Measurements from ENCODE around the gene USP1.

GRCh38 chr1:62426794-62427193 lies 10.1 kb upstream of the USP1 start:
- TF ChIP-seq CTCF (IDR thresholded peaks at IDR 0.05) (no peak), ZFX (IDR thresholded peaks at IDR 0.05; ENCODE audit: borderline replicate concordance) (no peak)

Measured in 22Rv1 (cell line).